Measurements from ENCODE around the gene PSMD11. TPM values are rescaled to one million over a fixed set of nuclear protein-coding genes. Genes with fewer than 3 reads are reported as not detected.

PSMD11 gene
- total and polyA plus RNA-seq, 10 donors = 28.0 to 84.8 (median 47.3) TPM

DNA sequence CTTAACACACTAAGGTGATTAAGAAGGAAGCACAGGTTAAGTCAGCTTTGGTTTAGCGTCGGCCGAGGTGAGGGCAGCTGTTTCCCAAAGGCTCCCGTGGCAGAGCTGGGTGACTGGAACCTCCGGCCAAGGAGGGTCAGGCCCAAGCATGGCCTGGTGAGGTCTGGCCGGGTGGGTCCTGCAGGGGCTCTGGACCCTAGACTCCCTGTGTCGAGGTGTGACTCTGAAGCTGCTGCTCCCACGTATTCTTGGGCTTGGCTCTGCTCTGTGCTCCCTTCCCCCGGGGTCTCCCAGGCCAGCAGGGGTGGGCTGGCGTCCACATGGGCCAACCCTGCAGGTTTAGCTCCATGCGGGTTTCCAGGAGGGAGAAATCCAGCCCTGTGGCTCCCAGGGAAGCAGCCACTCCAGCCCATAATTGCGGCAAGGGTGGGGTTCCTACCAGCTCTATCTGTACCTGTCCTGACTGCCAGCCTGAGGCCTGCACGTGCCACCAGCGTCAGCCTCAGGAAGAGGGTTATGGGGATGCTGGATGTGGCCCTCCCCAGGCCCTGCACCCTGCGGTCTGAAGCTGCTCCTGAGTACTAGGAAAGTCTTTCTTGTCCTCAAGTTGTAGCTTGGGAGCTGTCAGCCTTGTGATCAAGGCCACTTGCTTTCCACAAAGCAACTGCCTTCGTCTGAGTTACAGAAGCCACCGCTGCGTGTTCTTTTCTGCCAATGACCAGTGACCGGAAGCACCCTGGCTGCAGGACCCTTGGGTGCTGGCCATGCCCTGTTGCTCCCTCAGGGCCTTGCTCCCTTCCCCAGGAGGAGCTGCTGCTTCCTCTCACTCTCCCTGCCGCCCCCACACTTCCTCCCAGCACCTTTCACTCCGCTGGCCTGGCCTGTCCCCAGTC is 47.3 kb downstream of the PSMD11 start:
- WGBS, 5 donors = 53 to 72% (median 71%) methylated on average over 15 to 21 of the region's 21 CpGs
- H3K9me3 ChIP-seq = no peaks in the 10 kb centered on the region
- H3K27ac ChIP-seq = peak overlapping the region; percentile 61 to 92 (median 74)
- peak; percentile 86 for DNase-seq
- H3K27me3 ChIP-seq (replicated peaks in 1 of 7) = no peaks in the 10 kb centered on the region
- peaks cover 0 to 40% (median 11%) of the 10 kb centered on the region in 6 donors for H3K36me3 ChIP-seq
- H3K4me3 ChIP-seq = peak overlapping the region in 4 of 8 donors; percentile 4 to 88 (median 38)
- intact Hi-C loops (cut with DNase I; ENCODE audit: low total_unique reads) = no loop called here
- peaks cover 53 to 94% (median 90%) of the 10 kb centered on the region in 6 donors for H3K4me1 ChIP-seq
- TF ChIP-seq POLR2AphosphoS5 (IDR thresholded peaks at IDR 0.05) (peak; percentile 41 to 66 (median 52)), CTCF (IDR thresholded peaks at IDR 0.05 in 8 of 11, conservative IDR thresholded peaks at IDR 0.05 in 3 of 11) (no peak), POLR2A (IDR thresholded peaks at IDR 0.05) (no peak)

DNA sequence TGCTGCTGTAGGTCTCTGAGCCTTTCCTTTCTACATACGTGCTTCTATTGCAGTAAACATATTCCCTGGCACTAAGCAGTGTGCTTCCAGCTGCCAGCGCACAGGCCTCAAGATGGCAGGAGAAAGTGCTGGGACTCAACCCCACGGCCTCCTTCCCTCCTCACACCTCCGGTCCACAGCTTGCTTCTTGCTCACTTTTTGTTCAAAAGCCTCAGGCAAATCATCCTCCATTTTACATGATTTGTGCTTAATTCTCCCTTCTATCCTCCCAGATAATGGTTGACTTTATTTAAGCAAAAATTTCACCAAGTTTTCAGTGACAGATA is 47.9 kb downstream of the PSMD11 start:
- Histone ChIP-seq H3K36me3 (peaks cover 0 to 40% (median 11%) of the 10 kb centered on the region in 6 donors), H3K9me3 (no peaks in the 10 kb centered on the region), H3K4me1 (peaks cover 53 to 100% (median 90%) of the 10 kb centered on the region in 6 donors), H3K27ac (peak overlapping the region; percentile 61 to 92 (median 74)), H3K27me3 (replicated peaks in 1 of 7) (no peaks in the 10 kb centered on the region), H3K4me3 (peak overlapping the region in 1 of 8 donors; percentile 88)
- intact Hi-C loops (cut with DNase I; ENCODE audit: low total_unique reads) = no loop called here
- no peak for DNase-seq
- WGBS, 5 donors = 57 to 64% (median 62%) methylated on average over 4 of the region's 4 CpGs
- no peak for TF ChIP-seq POLR2A (IDR thresholded peaks at IDR 0.05)
- no peak for TF ChIP-seq CTCF (IDR thresholded peaks at IDR 0.05 in 8 of 11, conservative IDR thresholded peaks at IDR 0.05 in 3 of 11)
- no peak for TF ChIP-seq POLR2AphosphoS5 (IDR thresholded peaks at IDR 0.05)

DNA sequence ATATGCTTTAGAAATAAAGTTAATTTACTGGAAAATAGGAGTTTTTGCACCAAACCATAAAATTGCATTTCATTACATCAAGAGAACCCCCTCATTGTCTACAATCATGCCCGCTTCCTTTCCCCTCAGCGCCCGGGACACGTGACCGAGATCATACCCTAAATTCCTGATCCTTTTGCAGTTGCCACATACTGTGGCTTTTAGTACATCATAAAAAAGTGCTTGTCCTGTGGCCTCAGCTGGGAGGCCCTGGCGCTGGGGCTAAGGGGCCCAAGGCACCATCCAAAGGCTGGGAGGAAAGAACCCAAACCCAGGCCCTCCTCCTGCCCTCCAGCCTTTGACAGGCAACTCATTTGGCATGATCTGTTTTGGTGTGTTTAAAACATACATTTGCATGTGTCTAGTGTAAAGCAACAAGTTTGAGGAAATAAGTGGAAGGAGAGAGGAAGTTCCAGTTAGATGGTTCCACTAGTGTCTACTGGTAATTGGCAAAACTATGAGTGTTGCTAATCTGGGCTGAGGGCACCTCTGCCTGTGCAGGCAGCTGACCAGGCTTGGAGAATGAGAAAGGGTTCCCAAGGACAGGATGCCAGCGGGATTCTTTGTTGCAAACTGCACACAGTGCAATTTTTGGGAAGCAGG is 48.5 kb downstream of the PSMD11 start:
- H3K27ac ChIP-seq = peak overlapping the region; percentile 61 to 92 (median 74)

More for the DNA sequence above, 48.5 kb downstream of the PSMD11 start:
- H3K4me1 ChIP-seq = peaks cover 51 to 100% (median 85%) of the 10 kb centered on the region in 6 donors
- peaks cover 0 to 39% (median 11%) of the 10 kb centered on the region in 6 donors for H3K36me3 ChIP-seq
- TF ChIP-seq CTCF (IDR thresholded peaks at IDR 0.05 in 8 of 11, conservative IDR thresholded peaks at IDR 0.05 in 3 of 11) (no peak), POLR2AphosphoS5 (IDR thresholded peaks at IDR 0.05) (peak in 2 of 3 donors; percentile 22 to 32)
- WGBS, 5 donors = 48 to 80% (median 67%) methylated on average over 7 of the region's 7 CpGs
- intact Hi-C loops (cut with DNase I; ENCODE audit: low total_unique reads) = no loop called here
- H3K9me3 ChIP-seq = no peaks in the 10 kb centered on the region
- peak overlapping the region in 1 of 8 donors; percentile 88 for H3K4me3 ChIP-seq
- H3K27me3 ChIP-seq (replicated peaks in 1 of 7) = no peaks in the 10 kb centered on the region
- no peak for DNase-seq

Data from spleen (tissue), 11 donors.